Smooth muscle cell of trachea (primary cell): ENCODE results near the gene USP10. TPM values are rescaled to one million over a fixed set of nuclear protein-coding genes. Genes with fewer than 3 reads are reported as not detected.

Source experiments
- total RNA-seq: library from RNA; depleted of rRNA; stranded (reverse); fragments of >200 nt; gene quantifications from 2 replicates; pipeline ENCODE4 v1.2.1, GENCODE V29; 2014

Gene USP10, protein sequence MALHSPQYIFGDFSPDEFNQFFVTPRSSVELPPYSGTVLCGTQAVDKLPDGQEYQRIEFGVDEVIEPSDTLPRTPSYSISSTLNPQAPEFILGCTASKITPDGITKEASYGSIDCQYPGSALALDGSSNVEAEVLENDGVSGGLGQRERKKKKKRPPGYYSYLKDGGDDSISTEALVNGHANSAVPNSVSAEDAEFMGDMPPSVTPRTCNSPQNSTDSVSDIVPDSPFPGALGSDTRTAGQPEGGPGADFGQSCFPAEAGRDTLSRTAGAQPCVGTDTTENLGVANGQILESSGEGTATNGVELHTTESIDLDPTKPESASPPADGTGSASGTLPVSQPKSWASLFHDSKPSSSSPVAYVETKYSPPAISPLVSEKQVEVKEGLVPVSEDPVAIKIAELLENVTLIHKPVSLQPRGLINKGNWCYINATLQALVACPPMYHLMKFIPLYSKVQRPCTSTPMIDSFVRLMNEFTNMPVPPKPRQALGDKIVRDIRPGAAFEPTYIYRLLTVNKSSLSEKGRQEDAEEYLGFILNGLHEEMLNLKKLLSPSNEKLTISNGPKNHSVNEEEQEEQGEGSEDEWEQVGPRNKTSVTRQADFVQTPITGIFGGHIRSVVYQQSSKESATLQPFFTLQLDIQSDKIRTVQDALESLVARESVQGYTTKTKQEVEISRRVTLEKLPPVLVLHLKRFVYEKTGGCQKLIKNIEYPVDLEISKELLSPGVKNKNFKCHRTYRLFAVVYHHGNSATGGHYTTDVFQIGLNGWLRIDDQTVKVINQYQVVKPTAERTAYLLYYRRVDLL
- total RNA-seq: 51.8 and 54.9 TPM in 2 replicates

DNA sequence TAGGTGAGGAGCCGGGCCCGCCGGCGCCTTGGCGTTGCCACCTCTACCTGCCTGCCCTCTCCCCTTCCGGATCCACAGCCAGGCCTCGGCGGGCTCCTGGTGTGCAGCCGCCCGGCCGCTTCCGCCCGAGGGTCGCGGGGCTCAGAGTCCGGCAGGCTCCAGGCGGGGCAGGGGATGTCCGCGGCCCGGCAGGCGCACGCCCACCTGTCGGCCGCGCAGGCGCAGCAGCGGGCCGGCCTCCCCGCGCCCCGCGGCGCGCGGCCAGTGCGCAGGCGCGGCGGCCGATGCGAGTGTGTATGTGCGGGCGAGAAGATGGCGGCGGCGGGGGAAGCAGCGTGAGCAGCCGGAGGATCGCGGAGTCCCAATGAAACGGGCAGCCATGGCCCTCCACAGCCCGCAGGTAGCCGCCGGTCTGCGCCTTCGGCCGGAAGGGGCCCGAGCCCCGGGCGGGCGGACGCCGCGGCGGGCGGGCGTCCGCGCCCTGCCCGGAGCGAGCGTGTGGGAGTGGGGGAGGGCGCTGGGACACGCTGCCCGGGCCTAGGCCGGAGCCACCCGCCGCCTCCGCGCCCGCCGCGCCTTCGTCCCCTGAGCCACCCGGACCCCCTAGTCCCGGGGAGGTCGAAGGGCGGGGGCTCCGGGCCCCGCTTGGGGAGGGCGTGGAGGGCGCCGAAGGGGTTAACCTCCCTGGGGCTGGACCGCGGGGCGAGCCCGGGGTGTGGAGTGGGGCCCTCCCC, at the start of gene USP10:
USP10 (plus strand) TSS at position 289 of the 734 bp plus-strand sequence; CDS start at position 380, 91 bp downstream.

DNA sequence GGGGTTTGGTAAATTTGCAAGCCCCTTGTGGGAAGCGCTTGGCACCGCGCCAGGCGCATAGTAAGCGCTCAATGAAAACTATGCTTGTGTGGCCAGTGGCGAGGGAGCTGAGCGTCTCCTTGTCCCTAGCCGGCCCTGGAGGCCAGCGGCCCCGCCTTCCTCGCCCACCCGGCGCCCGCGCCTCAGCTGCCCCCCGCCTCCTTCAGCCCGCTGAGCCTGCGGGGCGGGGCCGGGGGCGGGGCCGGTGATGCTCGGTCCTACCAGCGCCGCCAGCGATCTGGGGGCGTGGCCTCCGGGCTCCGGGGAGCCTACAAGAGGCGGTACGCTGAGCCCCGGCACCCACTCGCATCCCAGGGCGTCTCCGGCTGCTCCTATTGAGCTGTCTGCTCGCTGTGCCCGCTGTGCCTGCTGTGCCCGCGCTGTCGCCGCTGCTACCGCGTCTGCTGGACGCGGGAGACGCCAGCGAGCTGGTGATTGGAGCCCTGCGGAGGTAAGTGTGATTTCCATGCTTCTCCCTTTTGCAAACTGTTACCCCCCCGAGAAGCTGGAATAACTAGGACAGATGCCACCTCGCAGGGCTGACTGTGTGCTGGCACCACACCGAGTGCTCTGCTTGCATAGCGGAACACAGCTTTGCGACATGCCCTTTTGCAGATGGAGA, 120.0 kb downstream of the USP10 start, which contains the start of gene CRISPLD2:
CRISPLD2 (plus strand) TSS at position 342 of the 661 bp plus-strand sequence. CDS start 18,511 bp downstream, outside the sequence.

Other genes starting within 250 kb of the USP10 start
- 19.8 and 20.7 TPM in 2 replicates for gene MEAK7, start 195.3 kb upstream of the USP10 start, total RNA-seq
- 160 and 175 TPM in 2 replicates for gene COTL1, start 81.9 kb upstream of the USP10 start, total RNA-seq
- gene KLHL36, start 51.5 kb upstream of the USP10 start, total RNA-seq: 75.2 and 146 TPM in 2 replicates
- gene CRISPLD2, start 120.0 kb downstream of the USP10 start, total RNA-seq: 3.6 and 5.8 TPM in 2 replicates